ENCODE data around the gene AP1M1.

DNA sequence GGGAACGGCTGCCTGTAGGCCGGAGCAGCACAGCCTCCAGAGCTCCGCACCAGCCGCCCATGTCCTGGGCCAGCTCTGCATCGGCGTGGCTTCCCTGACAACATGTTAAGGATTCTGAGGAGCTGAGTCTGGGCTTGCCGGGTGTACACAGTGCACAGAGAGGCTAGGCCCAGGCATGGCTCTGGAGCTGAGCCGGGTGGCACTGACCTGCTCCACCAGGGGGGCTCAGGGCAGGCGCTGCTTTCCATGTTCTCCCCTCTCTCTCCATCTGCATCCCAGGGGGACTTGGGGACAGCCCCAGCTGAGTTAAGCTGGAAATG lies 31.6 kb downstream of the AP1M1 start:
- TF ChIP-seq POLR2A (IDR thresholded peaks at IDR 0.05) = no peak
- TF ChIP-seq, protein P1, sequence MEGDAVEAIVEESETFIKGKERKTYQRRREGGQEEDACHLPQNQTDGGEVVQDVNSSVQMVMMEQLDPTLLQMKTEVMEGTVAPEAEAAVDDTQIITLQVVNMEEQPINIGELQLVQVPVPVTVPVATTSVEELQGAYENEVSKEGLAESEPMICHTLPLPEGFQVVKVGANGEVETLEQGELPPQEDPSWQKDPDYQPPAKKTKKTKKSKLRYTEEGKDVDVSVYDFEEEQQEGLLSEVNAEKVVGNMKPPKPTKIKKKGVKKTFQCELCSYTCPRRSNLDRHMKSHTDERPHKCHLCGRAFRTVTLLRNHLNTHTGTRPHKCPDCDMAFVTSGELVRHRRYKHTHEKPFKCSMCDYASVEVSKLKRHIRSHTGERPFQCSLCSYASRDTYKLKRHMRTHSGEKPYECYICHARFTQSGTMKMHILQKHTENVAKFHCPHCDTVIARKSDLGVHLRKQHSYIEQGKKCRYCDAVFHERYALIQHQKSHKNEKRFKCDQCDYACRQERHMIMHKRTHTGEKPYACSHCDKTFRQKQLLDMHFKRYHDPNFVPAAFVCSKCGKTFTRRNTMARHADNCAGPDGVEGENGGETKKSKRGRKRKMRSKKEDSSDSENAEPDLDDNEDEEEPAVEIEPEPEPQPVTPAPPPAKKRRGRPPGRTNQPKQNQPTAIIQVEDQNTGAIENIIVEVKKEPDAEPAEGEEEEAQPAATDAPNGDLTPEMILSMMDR (IDR thresholded peaks at IDR 0.05) = no peak
